ENCODE measurements around the gene CYTH3.

The CYTH3 gene

GRCh38 chr7:6146666-6147065 is 125.8 kb downstream of the CYTH3 start:
- no peak for DNase-seq

- DNase-seq, result no peak
Measured at GRCh38 chr7:6143997-6144396, 128.4 kb downstream of the CYTH3 start.

- no peak for DNase-seq
Measured at GRCh38 chr7:6142871-6143380, 129.5 kb downstream of the CYTH3 start.

GRCh38 chr7:6139189-6139996 is 133.0 kb downstream of the CYTH3 start:
- no peak for DNase-seq

GRCh38 chr7:6136475-6136874 is 135.9 kb downstream of the CYTH3 start:
- no peak for DNase-seq

GRCh38 chr7:6133249-6133648 is 139.2 kb downstream of the CYTH3 start:
- DNase-seq, result no peak

GRCh38 chr7:6130007-6130587 is 142.3 kb downstream of the CYTH3 start:
- DNase-seq, result no peak

- DNase-seq, result no peak
Measured at GRCh38 chr7:6128205-6128604, 144.2 kb downstream of the CYTH3 start.

GRCh38 chr7:6127110-6127490 is 145.3 kb downstream of the CYTH3 start:
- no peak for DNase-seq

- no peak for DNase-seq
Measured at GRCh38 chr7:6123843-6124242, 148.6 kb downstream of the CYTH3 start.

GRCh38 chr7:6121141-6121540 is 151.3 kb downstream of the CYTH3 start:
- no peak for DNase-seq

- DNase-seq, result no peak
Measured at GRCh38 chr7:6117533-6117932, 154.9 kb downstream of the CYTH3 start.

- DNase-seq, result no peak
Measured at GRCh38 chr7:6116211-6116610, 156.2 kb downstream of the CYTH3 start.
